ENCODE measurements around the gene INTS14.
"Not testable (repeated sequence)": the region's sequence is repeated elsewhere in the genome, so short reads cannot be mapped to it uniquely, and the experiment has no call there.

INTS14 gene

DNA sequence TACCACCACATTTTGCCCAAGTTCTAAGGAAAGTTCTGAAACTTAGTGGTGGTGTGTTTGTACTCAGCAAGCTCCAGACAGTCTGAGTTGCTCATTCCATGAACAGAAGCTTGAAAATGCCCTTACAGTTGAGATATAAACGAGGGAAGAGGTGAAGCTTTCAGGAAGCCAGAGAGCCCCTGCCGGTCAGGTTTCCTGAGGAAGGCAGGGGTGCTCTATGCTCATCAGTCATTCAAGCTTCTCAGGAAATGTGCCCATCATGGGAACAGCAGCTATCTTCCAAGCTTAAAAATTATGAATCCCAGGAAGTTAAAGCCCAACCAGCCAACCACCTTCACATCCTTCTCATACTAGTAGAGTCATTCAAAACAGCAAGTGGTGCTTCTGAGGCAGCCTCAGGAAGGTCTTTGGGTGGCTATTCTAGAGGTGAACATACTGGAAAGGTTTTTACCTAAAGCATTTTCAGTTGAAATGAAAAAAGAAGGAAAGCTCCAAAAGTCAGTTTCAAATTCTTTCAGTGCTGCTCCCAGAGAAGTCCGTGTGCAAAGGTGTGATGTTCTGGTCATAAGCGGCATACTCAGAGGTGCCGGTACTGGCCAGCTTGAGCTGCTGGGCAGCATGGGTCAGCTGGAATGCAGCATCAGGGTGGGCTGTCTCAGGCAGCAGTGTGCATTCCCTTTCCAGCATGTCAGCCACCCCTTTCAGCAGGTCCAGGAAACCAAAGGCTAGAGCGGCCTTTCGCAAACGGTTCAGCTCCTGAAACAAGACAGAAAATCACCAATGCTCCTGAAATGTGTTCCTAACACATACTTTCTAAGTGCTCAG lies 31.8 kb downstream of the INTS14 start:
- DNase-seq (ENCODE audit: low read depth in 2 of 2), result no peak

DNA sequence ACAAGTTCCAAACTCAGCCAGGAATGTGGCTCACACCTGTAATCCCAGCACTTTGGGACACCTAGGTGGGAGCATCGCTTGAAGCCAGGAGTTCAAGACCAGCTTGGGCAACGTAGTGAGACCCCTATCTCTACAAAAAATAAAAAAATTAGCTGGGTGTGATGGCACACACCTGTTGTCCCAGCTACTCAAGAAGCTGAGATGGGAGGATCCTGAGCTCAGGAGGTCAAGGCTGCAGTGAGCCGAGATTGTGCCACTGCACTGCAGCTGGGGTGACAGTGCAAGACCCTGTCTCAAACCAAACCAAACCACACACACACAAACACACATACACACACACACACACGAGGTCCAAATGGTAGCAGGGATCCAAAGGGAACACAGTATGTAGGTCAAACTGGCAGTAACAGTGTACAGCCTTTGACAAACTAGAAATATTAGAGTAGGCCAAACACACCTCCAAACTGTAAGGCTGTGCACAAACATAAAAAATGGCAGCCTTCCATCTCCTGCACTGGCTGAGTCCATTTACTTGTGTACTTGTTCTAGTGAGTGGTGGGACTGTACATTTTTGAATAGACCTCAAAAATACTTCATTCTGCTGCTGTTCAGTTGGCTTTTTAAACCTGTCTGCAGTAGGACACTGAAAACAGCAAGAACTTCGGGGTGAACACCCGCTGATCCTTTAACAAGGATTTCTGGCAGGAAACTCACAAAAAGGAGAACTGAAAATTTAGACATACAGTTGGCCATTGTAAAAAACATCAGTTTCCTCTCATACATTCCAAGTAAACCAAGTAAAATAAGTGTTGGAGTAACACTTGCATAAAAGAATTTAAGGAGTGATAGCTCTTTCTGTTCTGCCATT lies 33.6 kb downstream of the INTS14 start:
- no peak for DNase-seq (ENCODE audit: low read depth in 2 of 2)

DNA sequence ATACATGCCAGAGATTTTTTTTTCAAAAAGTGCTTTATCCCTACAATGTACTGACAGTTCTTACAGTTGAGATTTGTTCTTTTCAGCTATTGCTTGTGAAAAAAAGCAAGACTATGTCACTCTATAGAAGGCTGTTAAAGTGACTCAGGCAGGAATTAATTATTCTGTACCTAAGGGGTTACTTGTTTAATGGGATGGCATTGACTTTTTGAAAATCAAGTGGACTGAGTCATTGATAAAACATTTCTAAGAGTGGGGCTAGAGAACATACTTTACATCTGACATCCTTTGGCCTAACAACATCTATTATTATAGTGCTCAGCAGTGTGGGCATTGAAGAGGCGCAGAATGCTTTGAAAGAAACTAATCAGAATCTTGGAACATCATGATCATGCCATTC lies 34.3 kb downstream of the INTS14 start:
- DNase-seq (ENCODE audit: low read depth in 2 of 2), result no peak

DNA sequence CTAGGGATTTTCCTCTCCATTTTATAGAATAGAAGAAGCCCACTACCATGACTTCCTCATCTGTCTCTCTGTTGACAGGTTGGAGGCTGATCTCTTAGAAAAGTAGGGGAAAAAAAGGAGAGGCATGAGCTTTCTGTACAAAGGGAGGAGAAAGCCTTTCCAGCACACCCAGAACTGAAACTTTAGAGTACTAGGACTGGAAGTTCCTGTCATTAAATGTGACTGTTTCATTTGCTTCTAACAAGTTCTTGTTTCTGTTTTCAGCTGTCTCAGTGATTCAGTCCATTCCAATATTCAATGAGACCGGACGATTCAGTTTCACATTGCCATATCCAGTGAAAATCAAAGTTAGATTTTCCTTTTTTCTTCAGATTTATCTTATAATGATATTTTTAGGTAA lies 39.0 kb downstream of the INTS14 start:
- DNase-seq (ENCODE audit: low read depth in 2 of 2), result no peak

DNA sequence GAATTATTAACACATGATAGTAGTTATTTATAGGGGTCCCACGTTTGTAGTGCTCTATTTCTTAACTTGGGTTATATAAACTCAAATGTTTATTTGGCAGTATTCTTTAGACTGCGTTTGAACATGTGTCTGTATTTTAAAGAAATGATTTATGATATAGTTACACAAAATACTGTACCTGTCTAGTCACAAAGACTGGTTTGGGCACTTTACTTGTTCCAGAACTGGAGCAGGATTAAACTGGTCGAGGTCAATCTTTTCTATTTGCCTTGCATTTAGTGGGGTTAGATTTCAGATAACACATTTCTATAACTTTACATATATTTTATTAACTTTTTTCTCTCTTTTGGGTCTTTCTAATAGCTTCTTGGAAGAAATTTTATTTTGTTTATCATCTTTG lies 41.2 kb downstream of the INTS14 start:
- no peak for DNase-seq (ENCODE audit: low read depth in 2 of 2)

DNA sequence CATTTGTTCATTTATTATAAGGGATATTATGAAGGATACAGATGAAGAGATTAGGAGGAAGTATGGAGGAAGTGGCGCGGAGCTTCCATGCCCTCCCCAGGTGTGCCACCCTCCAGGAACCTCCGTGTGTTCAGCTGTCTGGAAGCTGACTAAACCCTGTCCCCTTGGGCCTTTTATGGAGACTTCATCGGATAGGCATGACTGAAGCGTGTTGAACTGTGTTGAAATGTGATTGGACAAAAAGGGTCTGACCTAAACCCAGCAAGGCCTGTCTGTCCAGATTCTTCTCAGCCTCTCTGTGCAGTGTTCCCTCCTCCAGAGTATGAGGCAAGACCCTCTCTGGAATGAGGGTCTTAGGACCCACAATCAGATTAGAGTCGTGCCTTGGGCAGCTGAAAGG lies 49.0 kb downstream of the INTS14 start:
- no peak for DNase-seq (ENCODE audit: low read depth in 2 of 2)

DNA sequence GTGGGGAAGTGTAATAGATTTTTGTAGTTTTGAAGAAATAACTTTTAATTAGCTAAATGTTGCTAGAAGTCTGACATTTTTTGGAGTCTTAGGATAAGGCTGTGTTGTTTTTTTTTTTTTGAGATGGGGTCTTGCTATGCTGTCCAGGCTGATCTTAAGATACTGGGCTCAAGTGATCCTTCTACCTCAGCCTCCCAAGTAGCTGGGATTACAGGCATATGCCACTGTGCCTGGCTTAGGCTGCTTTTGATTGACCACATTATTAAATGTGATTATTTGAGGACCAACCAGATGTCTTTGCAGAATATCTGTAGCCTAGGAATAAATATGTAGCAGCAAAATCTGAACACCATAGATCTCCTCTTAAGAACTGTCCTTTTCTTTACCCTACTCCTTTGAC lies 51.0 kb downstream of the INTS14 start:
- DNase-seq (ENCODE audit: low read depth in 2 of 2), result no peak

DNA sequence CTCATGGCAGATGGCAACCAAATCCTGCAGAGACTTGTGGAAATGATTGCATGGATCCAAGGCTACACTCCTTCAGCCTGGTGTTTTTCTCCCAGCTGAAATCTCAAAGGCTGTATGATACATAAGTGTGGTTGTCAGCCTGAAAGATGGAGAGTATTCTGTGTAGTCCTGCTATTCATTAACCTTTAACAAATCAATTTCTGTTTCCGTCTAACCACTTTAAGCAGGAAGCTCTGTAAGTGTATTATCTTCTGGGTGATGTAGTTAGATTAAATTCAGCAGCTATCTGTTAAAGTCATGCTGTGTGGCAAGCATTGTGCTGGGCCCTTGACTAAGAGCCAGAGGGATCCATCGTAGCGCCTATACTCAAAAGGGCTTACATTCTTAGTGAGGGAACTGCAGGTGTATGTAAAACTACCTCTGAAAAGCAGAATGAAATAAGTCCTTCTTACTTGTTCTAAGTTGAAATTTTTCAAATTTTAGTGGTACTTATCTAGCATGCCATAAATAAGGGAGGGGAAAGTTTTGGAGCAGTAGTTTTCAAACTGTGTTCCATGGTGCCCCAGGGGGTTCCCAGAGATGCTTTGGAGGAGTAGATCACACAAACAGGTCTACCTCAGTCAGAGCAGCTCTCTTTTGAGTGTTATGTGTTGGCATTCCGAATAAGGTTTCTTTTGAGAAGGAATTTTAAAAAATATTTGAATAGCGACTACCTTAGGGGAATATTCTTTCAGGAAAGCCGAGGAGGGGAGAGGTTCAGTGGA lies 51.8 kb downstream of the INTS14 start:
- DNase-seq (ENCODE audit: low read depth in 2 of 2), result no peak

DNA sequence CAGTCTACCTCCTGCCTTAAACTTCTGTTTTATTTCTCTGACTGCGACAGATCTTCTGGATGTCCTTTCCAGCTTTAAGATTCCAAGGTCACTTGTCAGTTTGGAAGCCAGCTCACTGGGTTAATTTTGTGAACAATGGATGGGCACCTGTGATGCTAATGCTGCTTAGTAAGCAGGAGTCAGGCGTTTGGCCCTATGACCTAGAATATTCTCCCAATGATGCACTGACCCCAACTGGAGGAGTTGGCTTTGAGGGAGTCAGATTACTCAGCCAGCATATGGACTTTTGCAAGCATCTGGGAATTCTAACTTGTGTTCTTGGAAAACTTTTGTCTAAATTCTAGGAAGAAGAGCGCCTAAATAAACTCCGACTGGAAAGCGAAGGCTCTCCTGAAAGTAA lies 52.6 kb downstream of the INTS14 start:
- DNase-seq (ENCODE audit: low read depth in 2 of 2), result no peak

DNA sequence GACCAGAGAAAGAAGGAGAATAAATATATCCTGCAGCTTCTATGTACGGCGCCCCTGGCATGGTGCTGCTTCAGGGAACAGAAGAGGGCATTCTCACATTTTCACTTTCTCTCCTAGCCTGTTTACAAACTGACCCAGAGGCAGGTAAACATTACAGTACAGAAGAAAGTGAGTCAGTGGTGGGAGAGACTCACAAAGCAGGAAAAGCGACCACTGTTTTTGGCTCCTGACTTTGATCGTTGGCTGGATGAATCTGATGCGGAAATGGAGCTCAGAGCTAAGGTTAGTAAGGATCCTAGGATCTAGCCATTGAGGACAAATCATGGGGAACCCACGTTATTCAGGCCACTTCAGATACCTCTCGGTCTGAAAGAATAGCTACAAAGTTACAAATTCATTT lies 54.3 kb downstream of the INTS14 start:
- DNase-seq (ENCODE audit: low read depth in 2 of 2), result no peak

DNA sequence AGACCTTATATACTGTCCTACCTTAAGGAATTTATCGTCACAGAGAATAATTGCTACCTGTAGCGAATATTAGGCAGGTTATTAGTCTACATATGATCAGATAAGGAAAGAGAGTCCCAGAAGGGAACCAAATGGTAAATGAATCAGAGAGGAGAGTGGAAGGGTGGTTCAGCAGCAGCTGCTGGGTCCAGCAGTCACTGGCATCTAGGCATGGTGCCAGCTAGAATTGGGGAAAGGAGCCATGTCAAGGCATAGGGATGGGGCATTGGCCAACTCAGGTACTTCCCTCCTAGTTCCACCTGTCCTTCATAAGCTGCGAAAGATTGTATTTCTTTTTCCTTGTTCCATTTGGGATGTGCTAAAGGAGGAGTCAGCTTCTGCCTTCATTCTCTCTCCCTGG lies 57.2 kb downstream of the INTS14 start:
- no peak for DNase-seq (ENCODE audit: low read depth in 2 of 2)

DNA sequence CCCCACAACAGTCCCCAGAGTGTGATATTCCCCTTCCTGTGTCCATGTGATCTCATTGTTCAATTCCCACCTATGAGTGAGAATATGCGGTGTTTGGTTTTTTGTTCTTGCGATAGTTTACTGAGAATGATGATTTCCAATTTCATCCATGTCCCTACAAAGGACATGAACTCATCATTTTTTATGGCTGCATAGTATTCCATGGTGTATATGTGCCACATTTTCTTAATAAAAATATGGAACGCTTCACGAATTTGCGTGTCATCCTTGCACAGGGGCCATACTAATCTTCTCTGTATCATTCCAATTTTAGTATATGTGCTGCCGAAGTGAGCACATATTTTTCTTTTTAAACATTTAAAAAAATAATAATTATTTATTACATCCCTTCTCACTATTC lies 58.1 kb downstream of the INTS14 start:
- DNase-seq (ENCODE audit: low read depth in 2 of 2), result not testable (repeated sequence)

DNA sequence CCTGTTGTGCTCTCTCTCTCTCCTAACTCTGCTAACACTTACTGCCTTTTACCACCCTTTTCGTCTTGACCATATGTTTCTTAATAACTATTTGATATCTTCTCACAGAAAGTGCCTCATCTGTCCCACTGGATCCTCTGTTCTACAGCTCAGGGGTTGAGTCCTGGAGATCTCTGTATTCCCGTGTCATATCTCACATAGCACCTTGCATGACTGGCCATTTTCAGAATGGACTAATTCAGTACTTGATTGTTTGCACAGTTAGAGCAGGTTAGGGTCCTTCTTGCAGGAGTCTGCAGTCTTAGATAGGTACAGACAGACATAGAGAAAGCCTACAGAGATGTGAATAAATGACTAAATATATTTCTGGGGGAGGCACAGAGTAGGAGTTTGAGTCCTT lies 59.7 kb downstream of the INTS14 start:
- DNase-seq (ENCODE audit: low read depth in 2 of 2), result no peak

DNA sequence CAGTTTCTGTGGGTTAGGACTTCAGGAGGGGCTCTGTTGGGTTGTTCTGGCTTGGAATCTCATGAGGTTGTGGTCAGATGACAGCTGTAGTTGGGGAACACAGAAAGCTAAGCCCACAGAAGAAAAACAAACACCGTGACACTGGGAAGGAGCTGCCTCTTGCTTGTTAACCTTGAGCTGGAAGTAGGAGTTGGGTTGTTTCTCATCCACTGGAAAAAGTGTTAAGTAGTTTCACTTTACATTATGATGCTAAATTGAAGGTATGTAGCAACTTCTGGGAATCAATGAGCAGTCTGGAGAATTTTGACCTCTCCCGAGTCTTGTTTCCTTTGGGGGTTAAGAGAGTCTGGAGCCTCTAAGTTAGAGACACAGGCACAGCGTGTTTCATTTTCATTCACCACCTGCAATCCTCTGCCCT lies 60.2 kb downstream of the INTS14 start:
- DNase-seq (ENCODE audit: low read depth in 2 of 2), result no peak

DNA sequence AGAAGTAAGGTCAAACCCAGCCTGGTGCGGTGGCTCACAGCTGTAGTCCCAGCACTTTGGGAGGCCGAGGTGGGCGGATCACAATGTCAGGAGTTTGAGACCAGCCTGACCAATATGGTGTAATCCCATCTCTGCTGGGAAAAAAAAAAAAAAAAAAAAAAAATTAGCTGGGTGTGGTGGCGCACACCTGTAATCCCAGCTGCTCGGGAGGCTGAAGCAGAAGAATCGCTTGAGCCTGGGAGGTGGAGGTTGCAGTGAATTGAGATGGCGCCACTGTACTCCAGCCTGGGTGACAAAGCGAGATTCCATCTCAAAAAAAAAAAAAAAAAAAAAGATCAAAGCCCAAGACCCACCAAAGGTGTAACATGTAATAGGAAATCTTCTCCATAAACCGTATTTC lies 61.6 kb downstream of the INTS14 start:
- DNase-seq (ENCODE audit: low read depth in 2 of 2), result not testable (repeated sequence)

DNA sequence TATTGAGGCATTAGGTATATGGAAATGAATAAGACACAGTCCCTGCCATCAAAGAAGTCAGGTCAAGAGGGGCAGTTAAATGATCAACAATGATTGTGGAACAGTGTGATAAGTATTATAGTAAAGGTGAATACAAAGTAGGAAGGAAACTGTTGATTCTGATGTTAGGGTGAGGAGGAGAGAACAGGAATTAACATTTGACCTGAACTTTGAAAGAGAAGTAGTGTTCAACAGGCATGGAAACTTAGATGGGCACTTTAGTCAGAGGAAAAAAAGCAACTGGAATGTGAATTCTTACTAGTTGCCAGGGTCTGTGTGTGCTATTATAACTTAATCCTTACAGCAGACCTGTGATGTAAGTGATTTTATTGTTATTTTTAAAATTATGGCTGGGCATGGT lies 63.1 kb downstream of the INTS14 start:
- DNase-seq (ENCODE audit: low read depth in 2 of 2), result no peak

DNA sequence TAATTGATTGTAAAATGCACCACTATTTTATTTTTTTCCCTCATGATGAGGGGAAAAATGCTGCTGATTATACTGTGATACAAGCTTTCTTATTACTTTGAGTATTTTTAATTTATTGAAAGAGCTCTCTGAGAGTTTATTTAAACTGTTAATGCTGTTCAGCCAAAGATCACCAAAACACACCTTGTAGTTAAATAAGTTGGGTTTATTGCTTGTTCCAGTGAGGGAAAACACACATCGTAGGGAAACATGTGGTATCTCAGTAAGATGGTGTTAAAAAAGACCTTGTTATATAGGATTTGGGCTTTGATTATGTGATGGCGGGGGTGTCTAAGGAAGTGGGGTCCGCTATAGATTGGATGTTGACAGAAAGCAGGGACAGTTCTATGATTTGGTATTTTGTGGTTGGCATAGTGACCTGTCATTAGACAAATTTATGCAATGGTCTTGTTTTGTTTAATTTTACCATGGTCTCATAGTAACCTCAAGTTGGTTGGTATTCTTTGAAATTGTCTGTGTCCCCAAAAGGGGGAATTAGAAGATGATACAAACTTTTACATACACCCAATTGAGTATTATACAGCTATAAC lies 69.6 kb downstream of the INTS14 start:
- DNase-seq (ENCODE audit: low read depth in 2 of 2), result no peak

DNA sequence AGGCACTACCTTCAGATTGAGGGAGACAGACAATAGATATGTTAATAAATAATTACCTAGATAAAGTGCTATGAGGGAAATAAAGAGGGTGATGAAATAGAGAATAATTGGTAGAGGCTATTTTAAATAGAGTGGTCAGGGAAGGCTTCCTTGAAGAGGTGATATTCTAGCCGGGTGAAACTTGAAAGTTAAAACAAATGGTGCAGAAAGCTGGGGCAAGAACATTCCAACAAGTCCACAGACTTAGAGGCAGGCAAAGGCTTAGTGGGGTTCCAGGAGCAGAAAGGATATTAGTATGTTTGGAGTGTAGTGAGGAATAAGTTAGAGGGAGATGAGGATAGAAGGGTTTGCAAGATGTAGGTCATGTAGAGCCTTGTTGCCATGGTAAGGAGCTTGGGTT lies 70.6 kb downstream of the INTS14 start:
- DNase-seq (ENCODE audit: low read depth in 2 of 2), result no peak

DNA sequence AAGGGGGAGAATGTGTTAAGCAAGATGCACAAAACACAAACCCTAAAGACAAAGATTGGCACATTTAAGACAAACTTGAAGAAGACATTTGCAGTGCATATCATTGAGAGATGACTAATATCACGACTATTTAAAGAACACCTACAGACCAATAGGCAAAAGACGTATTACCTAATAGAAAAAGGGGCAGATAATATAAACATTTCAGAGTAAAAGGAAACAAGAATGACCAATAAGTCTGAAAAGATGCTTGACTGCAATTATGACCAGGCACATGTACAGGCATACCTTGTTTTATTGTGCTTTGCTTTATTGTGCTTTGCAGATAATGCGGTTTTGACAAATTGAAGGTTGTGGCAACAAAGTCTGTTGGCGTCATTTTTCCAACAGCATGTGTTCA lies 75.7 kb downstream of the INTS14 start:
- DNase-seq (ENCODE audit: low read depth in 2 of 2), result no peak

DNA sequence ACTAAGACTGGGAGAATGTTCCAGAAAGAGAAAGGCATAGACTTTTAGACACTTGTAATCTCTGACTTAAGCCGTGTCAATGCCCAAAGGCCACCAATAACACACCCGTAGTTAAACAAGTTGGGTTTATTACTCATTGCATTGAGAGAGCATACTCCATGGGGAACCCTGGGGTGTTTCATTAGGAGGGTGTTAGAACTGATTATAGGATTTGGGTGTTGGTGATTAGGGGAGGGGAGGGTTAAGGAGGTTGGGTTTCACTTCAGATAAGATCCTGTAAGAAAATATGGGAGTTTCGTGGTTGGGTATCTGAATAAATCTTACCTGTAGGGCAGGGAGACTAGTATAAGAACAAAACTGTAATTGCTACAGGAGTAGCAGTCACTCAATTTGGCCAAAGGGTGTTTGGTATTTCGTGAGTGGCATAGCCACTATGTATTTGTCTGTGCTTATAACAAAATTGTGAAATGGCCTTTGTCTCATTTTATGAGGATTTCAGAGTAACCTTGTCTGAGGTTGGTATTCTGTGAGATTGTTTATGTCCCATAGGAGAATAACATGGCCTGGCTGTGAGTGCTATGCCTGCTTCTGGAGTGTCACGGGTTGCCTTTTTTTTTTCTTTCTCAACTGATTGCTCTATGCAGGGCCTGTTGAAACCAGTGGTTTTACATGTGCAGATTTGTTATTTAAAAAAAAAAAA lies 77.7 kb downstream of the INTS14 start:
- no peak for DNase-seq (ENCODE audit: low read depth in 2 of 2)

DNA sequence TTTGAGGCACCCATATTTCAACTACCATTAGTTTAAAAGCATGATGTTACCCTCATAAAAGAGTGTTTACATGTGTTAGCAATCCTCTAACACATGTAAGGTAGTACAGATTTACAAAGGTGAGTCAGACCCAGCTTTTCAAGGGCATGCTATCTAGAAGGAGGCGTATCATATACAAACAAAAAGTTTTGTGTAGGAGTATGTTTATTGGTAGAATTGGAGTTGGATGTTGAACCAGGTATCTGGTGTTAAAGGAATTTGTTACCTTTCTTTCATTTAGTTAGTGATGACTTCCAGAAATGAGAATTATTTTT lies 78.2 kb downstream of the INTS14 start:
- DNase-seq (ENCODE audit: low read depth in 2 of 2), result no peak

Data from stimulated activated CD8-positive, alpha-beta memory T cell treated with anti-CD3 and anti-CD28 coated beads, Interleukin-15, amount 100 ng/mL, for 48 hours (primary cell).